Sigmoid colon (tissue), 7 donors: ENCODE data around the gene IER3IP1. TPM values are rescaled to one million over a fixed set of nuclear protein-coding genes. Genes with fewer than 3 reads are reported as not detected.

ENCODE experiments used
- DNase-seq: peaks from one replicate; pipeline ENCODE4 v3.0.0-alpha.2; 2019
- H3K27ac ChIP-seq, 4 donors: fragments of 200-600 bp; sonication (generic); one replicate each; pipeline ENCODE4 v1.5.1; 2016 to 2019; ENCODE audit warnings: mild to moderate bottlenecking in 1 of 4
- H3K27me3 ChIP-seq, 3 donors: fragments of 200-600 bp; sonication (generic); one replicate each; pipeline ENCODE4 v1.5.1; 2019; ENCODE audit warnings: mild to moderate bottlenecking in 1 of 3
- H3K36me3 ChIP-seq, 4 donors: fragments of 200-600 bp; sonication (generic); one replicate each; pipeline ENCODE4 v1.5.1; 2016 to 2019
- H3K4me1 ChIP-seq, 4 donors: fragments of 200-600 bp; sonication (generic); one replicate each; pipeline ENCODE4 v1.5.1; 2017 to 2019
- H3K4me3 ChIP-seq, 4 donors: fragments of 200-600 bp; sonication (generic); one replicate each; pipeline ENCODE4 v1.5.1; 2017 to 2019; ENCODE audit warnings: mild to moderate bottlenecking in 2 of 4, moderate library complexity in 1 of 4
- H3K9me3 ChIP-seq, 4 donors: fragments of 200-600 bp in 3 of 4; sonication (generic) in 3 of 4; one replicate each; pipeline versions ENCODE4 v1.5.1 to v1.6.1; 2013 to 2019
- EP300 ChIP-seq, 4 donors: sonication (generic); formaldehyde crosslinking; IDR thresholded peaks; one replicate each; pipeline ENCODE4 v1.6.1; 2017; ENCODE audit warnings: antibody characterized with exemption in 4 of 4
- POLR2A ChIP-seq, 2 donors: fragments of 450-650 bp; IDR thresholded peaks; one replicate each; pipeline ENCODE4 v1.6.1; 2016; ENCODE audit warnings: antibody characterized with exemption in 2 of 2, mild to moderate bottlenecking in 2 of 2, moderate library complexity in 2 of 2
- POLR2AphosphoS5 ChIP-seq, 4 donors: sonication (generic); formaldehyde crosslinking; IDR thresholded peaks; one replicate each; pipeline ENCODE4 v1.6.1; 2017; ENCODE audit warnings: antibody characterized with exemption in 4 of 4
- WGBS, 2 donors: extraction: QIAGEN DNeasy Blood & Tissue Kit; methylation state at CpG; one replicate each; pipeline ENCODE4 v1.1.7; 2013; 5-methylcytosine and 5-hydroxymethylcytosine counted together
- intact Hi-C: fragments of 100-400 bp; cut with DNase I; formaldehyde crosslinking; loops from one replicate; pipeline ENCODE4 v1.15.1; 2023
- polyA plus RNA-seq, 3 donors: library from polyadenylated mRNA; stranded (reverse); fragments of 200-250 nt; gene quantifications; one replicate each; pipeline ENCODE4 v1.2.3, GENCODE V29; 2013
- small RNA-seq, 3 donors: library from RNA; depleted of rRNA; stranded (forward); fragments of <200 nt; gene quantifications; one replicate each; pipeline ENCODE3, GENCODE V24; 2016
- total RNA-seq, 4 donors: library from RNA; depleted of rRNA; stranded (reverse); fragments of >200 nt; gene quantifications; one replicate each; pipeline ENCODE4 v1.1.0, GENCODE V29; 2016
- TF ChIP-seq, protein P1 (sequence below), 4 experiments: fragments of 450-650 bp in 3 of 4; fragments of 200-600 bp in 1 of 4; IDR thresholded peaks; one replicate each; pipeline ENCODE4 v1.5.1; 2016 to 2019; ENCODE audit warnings: antibody characterized with exemption in 4 of 4, mild to moderate bottlenecking in 3 of 4, moderate library complexity in 2 of 4
- donor health status: healthy with polysubstance abuse.
- donor health status: Bipolar disorder and iron deficiency.
- donor health status: healthy.

Gene IER3IP1
- total and polyA plus RNA-seq, 7 donors = 7.1 to 20.4 (median 12.6) TPM

DNA sequence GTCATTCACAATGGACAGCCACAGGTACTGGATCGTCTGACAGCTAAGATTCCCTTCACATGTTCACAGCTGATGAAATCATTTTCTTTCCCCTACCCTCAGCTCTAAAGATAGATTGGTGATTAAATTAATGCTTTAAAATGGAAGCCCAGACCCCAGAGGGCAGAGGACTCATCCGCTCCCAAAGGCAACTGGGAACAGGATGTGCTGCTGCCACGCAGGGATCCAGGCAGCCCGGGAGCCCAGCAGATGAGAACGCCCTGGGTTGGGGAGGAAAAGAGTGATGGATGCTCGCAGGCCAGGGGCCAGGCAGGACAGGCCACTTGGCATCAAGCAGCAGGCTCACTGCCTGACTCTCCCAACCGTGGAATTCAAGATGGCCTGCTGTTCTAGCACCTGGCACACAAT, 67.2 kb downstream of the IER3IP1 start:
- Histone ChIP-seq H3K27me3 (no peaks in the 10 kb centered on the region), H3K36me3 (peaks cover 4 to 95% (median 20%) of the 10 kb centered on the region in 4 donors), H3K4me1 (no peaks in the 10 kb centered on the region), H3K9me3 (no peaks in the 10 kb centered on the region), H3K27ac (no peak overlapping the region), H3K4me3 (no peak overlapping the region)
- WGBS, 2 donors = 94% methylated on average over 7 of the region's 7 CpGs
- TF ChIP-seq POLR2A (IDR thresholded peaks at IDR 0.05) (no peak), EP300 (IDR thresholded peaks at IDR 0.05) (no peak), POLR2AphosphoS5 (IDR thresholded peaks at IDR 0.05) (no peak)
- TF ChIP-seq, protein P1, sequence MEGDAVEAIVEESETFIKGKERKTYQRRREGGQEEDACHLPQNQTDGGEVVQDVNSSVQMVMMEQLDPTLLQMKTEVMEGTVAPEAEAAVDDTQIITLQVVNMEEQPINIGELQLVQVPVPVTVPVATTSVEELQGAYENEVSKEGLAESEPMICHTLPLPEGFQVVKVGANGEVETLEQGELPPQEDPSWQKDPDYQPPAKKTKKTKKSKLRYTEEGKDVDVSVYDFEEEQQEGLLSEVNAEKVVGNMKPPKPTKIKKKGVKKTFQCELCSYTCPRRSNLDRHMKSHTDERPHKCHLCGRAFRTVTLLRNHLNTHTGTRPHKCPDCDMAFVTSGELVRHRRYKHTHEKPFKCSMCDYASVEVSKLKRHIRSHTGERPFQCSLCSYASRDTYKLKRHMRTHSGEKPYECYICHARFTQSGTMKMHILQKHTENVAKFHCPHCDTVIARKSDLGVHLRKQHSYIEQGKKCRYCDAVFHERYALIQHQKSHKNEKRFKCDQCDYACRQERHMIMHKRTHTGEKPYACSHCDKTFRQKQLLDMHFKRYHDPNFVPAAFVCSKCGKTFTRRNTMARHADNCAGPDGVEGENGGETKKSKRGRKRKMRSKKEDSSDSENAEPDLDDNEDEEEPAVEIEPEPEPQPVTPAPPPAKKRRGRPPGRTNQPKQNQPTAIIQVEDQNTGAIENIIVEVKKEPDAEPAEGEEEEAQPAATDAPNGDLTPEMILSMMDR (IDR thresholded peaks at IDR 0.05) = no peak
- intact Hi-C loops = no loop called here
- DNase-seq = no peak

DNA sequence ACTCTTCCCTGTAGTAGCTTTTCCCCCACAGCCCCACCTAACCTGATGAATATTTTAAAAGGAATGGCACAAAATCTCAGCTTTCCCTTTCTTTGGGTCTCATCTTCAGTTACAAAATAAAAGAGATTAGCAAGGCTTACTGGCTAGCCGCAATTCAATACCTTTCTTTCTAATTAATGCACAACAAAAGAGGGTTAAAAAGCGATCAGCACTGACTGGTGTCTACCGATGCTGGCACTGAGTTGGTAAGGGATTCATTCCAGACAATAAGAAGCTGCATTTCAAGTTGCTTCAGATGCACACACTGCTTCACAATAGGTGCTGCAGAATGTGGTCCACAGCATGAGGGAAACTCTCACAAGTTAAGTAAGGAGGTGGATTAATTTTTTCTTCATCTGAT, 67.8 kb downstream of the IER3IP1 start:
- Histone ChIP-seq H3K4me1 (no peaks in the 10 kb centered on the region), H3K36me3 (peaks cover 4 to 90% (median 20%) of the 10 kb centered on the region in 4 donors), H3K27ac (no peak overlapping the region), H3K27me3 (no peaks in the 10 kb centered on the region), H3K9me3 (no peaks in the 10 kb centered on the region), H3K4me3 (no peak overlapping the region)
- TF ChIP-seq, protein P1 (IDR thresholded peaks at IDR 0.05) = no peak
- TF ChIP-seq EP300 (IDR thresholded peaks at IDR 0.05) (no peak), POLR2AphosphoS5 (IDR thresholded peaks at IDR 0.05) (no peak), POLR2A (IDR thresholded peaks at IDR 0.05) (no peak)
- DNase-seq = no peak
- 87 to 92% methylated on average over 3 of the region's 3 CpGs for WGBS, 2 donors
- intact Hi-C loops = no loop called here

Small RNA genes lying within 50 kb of the gene (small RNA-seq; reads per million reads assigned to genes)
- gene AC012254.4 = 0 reads per million in 3 donors

Other genes starting within 250 kb of the IER3IP1 start
- gene ELOA2, start 140.7 kb downstream of the IER3IP1 start, total RNA-seq = not detected
- gene ELOA2, start 140.7 kb downstream of the IER3IP1 start, polyA plus RNA-seq = not detected
- 10 to 100 TPM; 21.0 to 30.3 (median 25.6) TPM for gene HDHD2, start 25.9 kb downstream of the IER3IP1 start, total RNA-seq
- 10 to 100 TPM; 24.9 to 34.0 (median 30.6) TPM for gene HDHD2, start 25.9 kb downstream of the IER3IP1 start, polyA plus RNA-seq
- gene SKOR2, start 75.3 kb upstream of the IER3IP1 start, total RNA-seq = not detected
- gene SKOR2, start 75.3 kb upstream of the IER3IP1 start, polyA plus RNA-seq = not detected